GM21528 (cell line): ENCODE measurements around the gene LYZL6.
"Not testable (repeated sequence)": the region's sequence is repeated elsewhere in the genome, so short reads cannot be mapped to it uniquely, and the experiment has no call there.

Experiments used
- ATAC-seq: cut with Tn5 transposase; IDR thresholded peaks from one replicate; pipeline ENCODE4 v1.9.1; 2021; ENCODE audit warnings: mild to moderate bottlenecking, moderate library complexity; ENCODE audit not compliant: unreplicated experiment, low FRiP score

Gene LYZL6

GRCh38 chr17:35948092-35948491 lies 4.6 kb upstream of the LYZL6 start:
- ATAC-seq = no peak

GRCh38 chr17:35947156-35947585 lies 3.7 kb upstream of the LYZL6 start:
- ATAC-seq = no peak

GRCh38 chr17:35944151-35944550 lies 638 bp upstream of the LYZL6 start:
- no peak for ATAC-seq

- ATAC-seq = no peak
Observed at GRCh38 chr17:35942588-35943186, 826 bp downstream of the LYZL6 start.

GRCh38 chr17:35938492-35938891 lies 5.0 kb downstream of the LYZL6 start:
- ATAC-seq = not testable (repeated sequence)

GRCh38 chr17:35936063-35936462 lies 7.5 kb downstream of the LYZL6 start:
- ATAC-seq = no peak

GRCh38 chr17:35934760-35935159 lies 8.8 kb downstream of the LYZL6 start:
- ATAC-seq = no peak

GRCh38 chr17:35932586-35932985 lies 10.9 kb downstream of the LYZL6 start:
- ATAC-seq = no peak

GRCh38 chr17:35931794-35932425 lies 11.6 kb downstream of the LYZL6 start:
- no peak for ATAC-seq

- no peak for ATAC-seq
Observed at GRCh38 chr17:35930211-35931065, 13.1 kb downstream of the LYZL6 start, which contains the start of gene RDM1. Gene RDM1, minus strand, starts transcription at chr17:35930773. Its CDS starts 46 bp downstream, at chr17:35930727.

GRCh38 chr17:35927714-35928113 lies 15.8 kb downstream of the LYZL6 start:
- ATAC-seq = no peak

GRCh38 chr17:35923609-35924114 lies 19.9 kb downstream of the LYZL6 start:
- no peak for ATAC-seq

- no peak for ATAC-seq
Observed at GRCh38 chr17:35920229-35920628, 23.3 kb downstream of the LYZL6 start.

- ATAC-seq = no peak
Observed at GRCh38 chr17:35918665-35919064, 24.8 kb downstream of the LYZL6 start.

- ATAC-seq = no peak
Observed at GRCh38 chr17:35917519-35918213, 25.8 kb downstream of the LYZL6 start.

- no peak for ATAC-seq
Observed at GRCh38 chr17:35915153-35915964, 28.2 kb downstream of the LYZL6 start.

GRCh38 chr17:35914354-35914753 lies 29.2 kb downstream of the LYZL6 start:
- ATAC-seq = no peak

GRCh38 chr17:35913609-35914008 lies 29.9 kb downstream of the LYZL6 start:
- no peak for ATAC-seq

GRCh38 chr17:35912942-35913341 lies 30.6 kb downstream of the LYZL6 start:
- ATAC-seq = no peak
